HEK293 (cell line): ENCODE results near the gene OPCML.

Experiments
- CTCF ChIA-PET: fragments of 350-600 bp; formaldehyde crosslinking; extraction: SDS; loops from one replicate; lab custom pipeline; 2021; ENCODE audit warnings: antibody characterized with exemption; lab: Yijun Ruan, JAX
- POLR2A ChIA-PET: fragments of 300-600 bp; formaldehyde crosslinking; extraction: SDS; loops from one replicate; lab custom pipeline; 2020; ENCODE audit warnings: antibody characterized with exemption, inconsistent platforms; lab: Yijun Ruan, JAX
- H3K27ac ChIP-seq: fragments of 200-500 bp; sonication (Bioruptor generic); 2 replicates; pipeline ENCODE4 v1.5.1; 2014; ENCODE audit warnings: low read depth, low read length, control low read depth, inconsistent platforms; ENCODE audit errors: extremely low read depth
- H3K36me3 ChIP-seq, 2 experiments: fragments of 200-500 bp in 1 of 2; sonication (Bioruptor generic) in 1 of 2; 1 replicate in 1 of 2; 2 replicates in 1 of 2; pipeline ENCODE4 v1.5.1; 2014 to 2017; ENCODE audit warnings: inconsistent platforms in 2 of 2, low read length in 2 of 2; ENCODE audit not compliant: control insufficient read depth in 2 of 2, insufficient read depth in 1 of 2
- H3K4me1 ChIP-seq: fragments of 200-500 bp; sonication (Bioruptor generic); 2 replicates; pipeline ENCODE4 v1.5.1; 2014; ENCODE audit warnings: mild to moderate bottlenecking, low read length, inconsistent platforms; ENCODE audit not compliant: control insufficient read depth, insufficient read depth
- H3K4me3 ChIP-seq: 2 replicates; pipeline ENCODE4 v1.5.1; 2011; ENCODE audit warnings: low read depth, mild to moderate bottlenecking, control low read depth, low read length, moderate library complexity
- H3K9me3 ChIP-seq: fragments of 200-500 bp; sonication (Bioruptor generic); 2 replicates; pipeline ENCODE4 v1.5.1; 2014; ENCODE audit warnings: low read depth, low read length, inconsistent platforms; ENCODE audit not compliant: control insufficient read depth, insufficient read depth
- GFI1B ChIP-seq: fragments of 450-650 bp; formaldehyde crosslinking; IDR thresholded peaks from 2 replicates; pipeline ENCODE4 v1.5.1; 2016; ENCODE audit warnings: missing biosample characterization, missing genetic modification characterization
- HOXC10 ChIP-seq: sonication (generic); formaldehyde crosslinking; IDR thresholded peaks from 2 replicates; pipeline ENCODE4 v1.8.1; 2023; ENCODE audit warnings: mild to moderate bottlenecking, missing genetic modification reagents
- KLF16 ChIP-seq: fragments of 450-650 bp; formaldehyde crosslinking; IDR thresholded peaks from 2 replicates; pipeline ENCODE4 v1.5.1; 2017; ENCODE audit warnings: missing biosample characterization, missing genetic modification characterization
- SETDB1 ChIP-seq: IDR thresholded peaks from one replicate; pipeline ENCODE4 v1.6.1; 2017; ENCODE audit warnings: mild to moderate bottlenecking, low read length, moderate library complexity, mixed read lengths; ENCODE audit not compliant: insufficient read length
- SP3 ChIP-seq: fragments of 450-650 bp; formaldehyde crosslinking; IDR thresholded peaks from 2 replicates; pipeline ENCODE4 v1.5.1; 2016; ENCODE audit warnings: missing biosample characterization, missing genetic modification characterization
- ZBTB7A ChIP-seq: fragments of 450-650 bp; formaldehyde crosslinking; IDR thresholded peaks from 2 replicates; pipeline ENCODE4 v1.5.1; 2016; ENCODE audit warnings: low read depth, missing biosample characterization, missing genetic modification characterization
- ZFHX2 ChIP-seq: fragments of 450-650 bp; formaldehyde crosslinking; conservative IDR thresholded peaks from 2 replicates; pipeline ENCODE4 v1.5.1; 2016; ENCODE audit warnings: missing biosample characterization, missing genetic modification characterization
- ZNF157 ChIP-seq: fragments of 450-650 bp; formaldehyde crosslinking; IDR thresholded peaks from 2 replicates; pipeline ENCODE4 v1.5.1; 2016; ENCODE audit warnings: missing biosample characterization, missing genetic modification characterization
- ZNF221 ChIP-seq: fragments of 450-650 bp; formaldehyde crosslinking; IDR thresholded peaks from 2 replicates; pipeline ENCODE4 v1.5.1; 2017; ENCODE audit warnings: missing biosample characterization, missing genetic modification characterization, borderline replicate concordance
- ZNF404 ChIP-seq: fragments of 450-650 bp; formaldehyde crosslinking; IDR thresholded peaks from 2 replicates; pipeline ENCODE4 v1.5.1; 2017; ENCODE audit warnings: missing biosample characterization, missing genetic modification characterization
- ZNF621 ChIP-seq: fragments of 450-650 bp; formaldehyde crosslinking; IDR thresholded peaks from 2 replicates; pipeline ENCODE4 v1.5.1; 2017; ENCODE audit warnings: missing biosample characterization, missing genetic modification characterization
- ZNF658 ChIP-seq: fragments of 450-650 bp; formaldehyde crosslinking; IDR thresholded peaks from 2 replicates; pipeline ENCODE4; 2016; ENCODE audit warnings: missing biosample characterization, missing genetic modification characterization
- ZNF792 ChIP-seq: fragments of 450-650 bp; formaldehyde crosslinking; IDR thresholded peaks from 2 replicates; pipeline ENCODE4 v1.5.1; 2016; ENCODE audit warnings: missing biosample characterization, missing genetic modification characterization
- ZNF843 ChIP-seq: fragments of 450-650 bp; formaldehyde crosslinking; IDR thresholded peaks from 2 replicates; pipeline ENCODE4 v1.5.1; 2016; ENCODE audit warnings: missing biosample characterization, missing genetic modification characterization
- TF ChIP-seq, protein P1 (sequence below): fragments of 450-650 bp; IDR thresholded peaks from 2 replicates; pipeline ENCODE4 v1.5.1; 2018; ENCODE audit warnings: missing biosample characterization, missing genetic modification characterization
- TF ChIP-seq, protein P2 (sequence below): fragments of 450-650 bp; formaldehyde crosslinking; IDR thresholded peaks from 2 replicates; pipeline ENCODE4 v1.5.1; 2016; ENCODE audit warnings: missing biosample characterization, missing genetic modification characterization
- TF ChIP-seq, protein P3 (sequence below): fragments of 450-650 bp; formaldehyde crosslinking; IDR thresholded peaks from 2 replicates; pipeline ENCODE4 v1.5.1; 2016; ENCODE audit warnings: missing biosample characterization, missing genetic modification characterization
- TF ChIP-seq, protein P4 (sequence below): fragments of 450-650 bp; formaldehyde crosslinking; IDR thresholded peaks from 2 replicates; pipeline ENCODE4; 2016; ENCODE audit warnings: missing biosample characterization, missing genetic modification characterization

The OPCML gene

DNA sequence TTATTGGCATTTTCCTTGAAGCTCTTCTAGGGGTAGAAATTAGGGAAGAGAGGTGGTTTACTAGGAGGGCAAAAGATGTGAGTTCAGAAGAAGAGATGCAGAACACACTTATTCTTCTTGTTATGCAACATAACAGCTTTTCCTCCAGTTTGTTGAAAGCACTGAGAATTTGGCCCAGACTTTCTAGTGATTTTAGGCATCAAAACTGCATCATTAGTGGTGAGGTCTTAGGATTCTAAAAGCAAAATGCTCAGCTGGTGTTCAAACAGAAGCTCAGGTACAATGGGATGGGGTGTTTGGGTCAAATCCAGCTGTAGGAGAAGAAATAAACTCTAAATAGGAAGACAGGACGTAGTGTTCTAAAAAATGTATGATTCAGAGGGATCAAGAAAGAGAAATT is 221.1 kb downstream of the OPCML start:
- no peak for TF ChIP-seq ZFHX2
- TF ChIP-seq ZNF157 (tag by site-specific recombination), result no peak
- no peak for TF ChIP-seq ZNF404 (tag by site-specific recombination)
- no peak for TF ChIP-seq HOXC10 (CRISPR knock-in tag)
- TF ChIP-seq, protein P1, sequence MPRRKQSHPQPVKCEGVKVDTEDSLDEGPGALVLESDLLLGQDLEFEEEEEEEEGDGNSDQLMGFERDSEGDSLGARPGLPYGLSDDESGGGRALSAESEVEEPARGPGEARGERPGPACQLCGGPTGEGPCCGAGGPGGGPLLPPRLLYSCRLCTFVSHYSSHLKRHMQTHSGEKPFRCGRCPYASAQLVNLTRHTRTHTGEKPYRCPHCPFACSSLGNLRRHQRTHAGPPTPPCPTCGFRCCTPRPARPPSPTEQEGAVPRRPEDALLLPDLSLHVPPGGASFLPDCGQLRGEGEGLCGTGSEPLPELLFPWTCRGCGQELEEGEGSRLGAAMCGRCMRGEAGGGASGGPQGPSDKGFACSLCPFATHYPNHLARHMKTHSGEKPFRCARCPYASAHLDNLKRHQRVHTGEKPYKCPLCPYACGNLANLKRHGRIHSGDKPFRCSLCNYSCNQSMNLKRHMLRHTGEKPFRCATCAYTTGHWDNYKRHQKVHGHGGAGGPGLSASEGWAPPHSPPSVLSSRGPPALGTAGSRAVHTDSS (tag by site-specific recombination), result no peak
- TF ChIP-seq, protein P2, sequence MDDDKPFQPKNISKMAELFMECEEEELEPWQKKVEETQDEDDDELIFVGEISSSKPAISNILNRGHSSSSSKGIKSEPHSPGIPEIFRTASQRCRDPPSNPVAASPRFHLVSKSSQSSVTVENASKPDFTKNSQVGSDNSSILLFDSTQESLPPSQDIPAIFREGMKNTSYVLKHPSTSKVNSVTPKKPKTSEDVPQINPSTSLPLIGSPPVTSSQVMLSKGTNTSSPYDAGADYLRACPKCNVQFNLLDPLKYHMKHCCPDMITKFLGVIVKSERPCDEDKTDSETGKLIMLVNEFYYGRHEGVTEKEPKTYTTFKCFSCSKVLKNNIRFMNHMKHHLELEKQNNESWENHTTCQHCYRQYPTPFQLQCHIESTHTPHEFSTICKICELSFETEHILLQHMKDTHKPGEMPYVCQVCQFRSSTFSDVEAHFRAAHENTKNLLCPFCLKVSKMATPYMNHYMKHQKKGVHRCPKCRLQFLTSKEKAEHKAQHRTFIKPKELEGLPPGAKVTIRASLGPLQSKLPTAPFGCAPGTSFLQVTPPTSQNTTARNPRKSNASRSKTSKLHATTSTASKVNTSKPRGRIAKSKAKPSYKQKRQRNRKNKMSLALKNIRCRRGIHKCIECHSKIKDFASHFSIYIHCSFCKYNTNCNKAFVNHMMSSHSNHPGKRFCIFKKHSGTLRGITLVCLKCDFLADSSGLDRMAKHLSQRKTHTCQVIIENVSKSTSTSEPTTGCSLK (tag by site-specific recombination), result no peak
- no peak for TF ChIP-seq ZNF221
- TF ChIP-seq ZBTB7A (tag by site-specific recombination), result no peak
- no peak for TF ChIP-seq KLF16 (tag by site-specific recombination)
- TF ChIP-seq SETDB1, result no peak
- TF ChIP-seq ZNF621, result no peak
- no peak for TF ChIP-seq ZNF658 (tag by site-specific recombination)
- TF ChIP-seq, protein P3, sequence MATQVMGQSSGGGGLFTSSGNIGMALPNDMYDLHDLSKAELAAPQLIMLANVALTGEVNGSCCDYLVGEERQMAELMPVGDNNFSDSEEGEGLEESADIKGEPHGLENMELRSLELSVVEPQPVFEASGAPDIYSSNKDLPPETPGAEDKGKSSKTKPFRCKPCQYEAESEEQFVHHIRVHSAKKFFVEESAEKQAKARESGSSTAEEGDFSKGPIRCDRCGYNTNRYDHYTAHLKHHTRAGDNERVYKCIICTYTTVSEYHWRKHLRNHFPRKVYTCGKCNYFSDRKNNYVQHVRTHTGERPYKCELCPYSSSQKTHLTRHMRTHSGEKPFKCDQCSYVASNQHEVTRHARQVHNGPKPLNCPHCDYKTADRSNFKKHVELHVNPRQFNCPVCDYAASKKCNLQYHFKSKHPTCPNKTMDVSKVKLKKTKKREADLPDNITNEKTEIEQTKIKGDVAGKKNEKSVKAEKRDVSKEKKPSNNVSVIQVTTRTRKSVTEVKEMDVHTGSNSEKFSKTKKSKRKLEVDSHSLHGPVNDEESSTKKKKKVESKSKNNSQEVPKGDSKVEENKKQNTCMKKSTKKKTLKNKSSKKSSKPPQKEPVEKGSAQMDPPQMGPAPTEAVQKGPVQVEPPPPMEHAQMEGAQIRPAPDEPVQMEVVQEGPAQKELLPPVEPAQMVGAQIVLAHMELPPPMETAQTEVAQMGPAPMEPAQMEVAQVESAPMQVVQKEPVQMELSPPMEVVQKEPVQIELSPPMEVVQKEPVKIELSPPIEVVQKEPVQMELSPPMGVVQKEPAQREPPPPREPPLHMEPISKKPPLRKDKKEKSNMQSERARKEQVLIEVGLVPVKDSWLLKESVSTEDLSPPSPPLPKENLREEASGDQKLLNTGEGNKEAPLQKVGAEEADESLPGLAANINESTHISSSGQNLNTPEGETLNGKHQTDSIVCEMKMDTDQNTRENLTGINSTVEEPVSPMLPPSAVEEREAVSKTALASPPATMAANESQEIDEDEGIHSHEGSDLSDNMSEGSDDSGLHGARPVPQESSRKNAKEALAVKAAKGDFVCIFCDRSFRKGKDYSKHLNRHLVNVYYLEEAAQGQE (tag by site-specific recombination), result no peak
- TF ChIP-seq, protein P4, sequence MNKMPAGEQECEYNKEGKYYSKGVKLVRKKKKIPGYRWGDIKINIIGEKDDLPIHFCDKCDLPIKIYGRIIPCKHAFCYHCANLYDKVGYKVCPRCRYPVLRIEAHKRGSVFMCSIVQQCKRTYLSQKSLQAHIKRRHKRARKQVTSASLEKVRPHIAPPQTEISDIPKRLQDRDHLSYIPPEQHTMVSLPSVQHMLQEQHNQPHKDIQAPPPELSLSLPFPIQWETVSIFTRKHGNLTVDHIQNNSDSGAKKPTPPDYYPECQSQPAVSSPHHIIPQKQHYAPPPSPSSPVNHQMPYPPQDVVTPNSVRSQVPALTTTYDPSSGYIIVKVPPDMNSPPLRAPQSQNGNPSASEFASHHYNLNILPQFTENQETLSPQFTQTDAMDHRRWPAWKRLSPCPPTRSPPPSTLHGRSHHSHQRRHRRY (tag by site-specific recombination), result no peak
- TF ChIP-seq GFI1B (tag by site-specific recombination), result no peak
- TF ChIP-seq ZNF843 (tag by site-specific recombination), result no peak
- no peak for TF ChIP-seq ZNF792 (tag by site-specific recombination)
- Histone ChIP-seq H3K9me3 (no peaks in the 10 kb centered on the region), H3K4me3 (no peak overlapping the region), H3K27ac (no peak overlapping the region), H3K36me3 (no peaks in the 10 kb centered on the region), H3K4me1 (no peaks in the 10 kb centered on the region)
- CTCF ChIA-PET, result interaction anchor here (0.6 to 0.7 kb wide), 2 partner anchors 340 to 691 kb away, joined by 3 to 4 read pairs; no protein-coding TSS in a partner anchor
- POLR2A ChIA-PET, result no interaction called here

DNA sequence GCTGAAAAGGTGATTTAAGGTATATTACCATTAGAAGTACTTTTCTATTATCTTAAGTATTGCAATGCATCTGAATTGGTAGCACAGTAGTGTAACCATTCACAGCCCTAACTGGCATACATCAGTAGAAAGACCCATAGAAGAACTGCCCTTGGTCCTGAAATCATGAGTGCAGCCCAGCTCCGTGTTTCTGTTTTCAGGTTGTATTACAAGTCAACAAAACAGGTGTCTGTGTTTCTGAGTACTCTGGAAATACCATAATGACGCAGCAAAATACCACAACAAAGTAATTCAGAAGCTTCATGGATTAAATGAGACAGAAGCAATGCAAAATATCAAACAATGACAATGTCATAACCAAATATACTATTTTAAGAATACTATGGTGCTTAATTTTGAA is 226.3 kb downstream of the OPCML start:
- H3K4me1 ChIP-seq, result no peaks in the 10 kb centered on the region
- H3K4me3 ChIP-seq, result no peak overlapping the region
- no peaks in the 10 kb centered on the region for H3K9me3 ChIP-seq
- ChIA-PET POLR2A (no interaction called here), CTCF (no interaction called here)
- no peak for TF ChIP-seq SP3 (tag by site-specific recombination)
- TF ChIP-seq, protein P3 (tag by site-specific recombination), result peak; percentile 59; the same call in 1 of the 2 replicates
- H3K27ac ChIP-seq, result no peak overlapping the region
- H3K36me3 ChIP-seq, result no peaks in the 10 kb centered on the region
